Smooth muscle cell of bladder (primary cell): ENCODE results near the gene HSPG2. TPM values are rescaled to one million over a fixed set of nuclear protein-coding genes. Genes with fewer than 3 reads are reported as not detected.

ENCODE experiments used
- total RNA-seq: library from RNA; depleted of rRNA; stranded (reverse); fragments of >200 nt; gene quantifications from 2 replicates; pipeline ENCODE4 v1.2.3, GENCODE V29; 2014

Gene HSPG2
- 75.8 and 170 TPM in 2 replicates for total RNA-seq

GRCh38 chr1:21937034-21937371 is at the start of gene HSPG2:
TSS of gene HSPG2 (minus strand) at chr1:21937310. CDS start at chr1:21937217, 93 bp downstream.

DNA sequence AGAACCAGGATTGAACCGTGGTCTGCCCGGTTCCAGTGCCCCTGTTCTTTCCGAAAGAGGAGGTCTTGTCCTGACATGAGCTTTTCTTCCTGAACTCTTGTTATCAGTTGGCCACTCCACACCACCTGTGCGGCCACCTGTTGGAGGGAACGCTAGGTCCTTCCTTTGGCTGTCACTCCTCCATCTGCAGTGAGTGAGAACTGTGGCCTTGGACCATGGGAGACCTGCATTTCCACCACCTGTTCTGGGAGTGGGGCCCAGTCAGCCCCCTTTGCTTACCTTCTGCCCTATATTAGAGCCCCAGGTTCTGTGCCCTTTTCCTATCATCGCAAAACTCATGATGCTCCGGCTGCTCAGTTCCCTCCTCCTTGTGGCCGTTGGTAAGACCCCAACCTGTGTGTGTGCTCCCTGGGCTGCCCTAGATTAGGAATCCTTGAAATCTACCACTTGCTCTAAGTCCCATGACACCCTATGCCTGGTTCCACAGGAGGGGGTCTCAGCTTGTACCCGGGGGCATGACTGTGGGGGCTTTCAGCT is 39.7 kb upstream of the HSPG2 start, which contains the start of gene CELA3B:
CELA3B (plus strand) TSS at position 320 of the 537 bp plus-strand sequence; CDS start at position 338, 18 bp downstream.

GRCh38 chr1:21811875-21812305 is 125.2 kb downstream of the HSPG2 start, which contains the start of gene LDLRAD2:
TSS of gene LDLRAD2 (plus strand) at chr1:21812265. CDS start at chr1:21812452, 187 bp downstream.

GRCh38 chr1:21782868-21783678 is 154.0 kb downstream of the HSPG2 start, which contains the start of gene USP48:
TSS of gene USP48 (minus strand) at chr1:21783149. CDS start at chr1:21782957, 192 bp downstream.

Other genes with a start within 250 kb of the HSPG2 start
- 31.1 and 38.6 TPM in 2 replicates for gene USP48, start 154.2 kb downstream of the HSPG2 start, total RNA-seq
- gene LDLRAD2, start 125.0 kb downstream of the HSPG2 start, total RNA-seq, result 0.14 and 0.18 TPM in 2 replicates
- gene CELA3B, start 39.7 kb upstream of the HSPG2 start, total RNA-seq, result not detected in 2 replicates
- gene CELA3A, start 64.3 kb upstream of the HSPG2 start, total RNA-seq, result not detected in 2 replicates
- gene CDC42, start 115.4 kb upstream of the HSPG2 start, total RNA-seq, result 284 and 354 TPM in 2 replicates
- 0.28 and 0.74 TPM in 2 replicates for gene WNT4, start 205.8 kb upstream of the HSPG2 start, total RNA-seq